Suprapubic skin (tissue), 4 donors: Measurements from ENCODE around the gene FBRS. TPM values are rescaled to one million over a fixed set of nuclear protein-coding genes. Genes with fewer than 3 reads are reported as not detected.
"Not testable (repeated sequence)": the region's sequence is repeated elsewhere in the genome, so short reads cannot be mapped to it uniquely, and the experiment has no call there.

Experiments used
- DNase-seq, 2 donors: peaks; one replicate each; pipeline ENCODE4 v3.0.0-alpha.2; 2019; ENCODE audit warnings: low spot score in 2 of 2
- H3K27ac ChIP-seq: fragments of 200-600 bp; sonication (generic); one replicate; pipeline ENCODE4 v1.5.1; 2019
- H3K27me3 ChIP-seq: fragments of 200-600 bp; sonication (generic); one replicate; pipeline ENCODE4 v1.5.1; 2019
- H3K36me3 ChIP-seq: fragments of 200-600 bp; sonication (generic); one replicate; pipeline ENCODE4 v1.5.1; 2019
- H3K4me1 ChIP-seq: fragments of 200-600 bp; sonication (generic); one replicate; pipeline ENCODE4 v1.5.1; 2019
- H3K4me3 ChIP-seq: fragments of 200-600 bp; sonication (generic); one replicate; pipeline ENCODE4 v1.5.1; 2019; ENCODE audit warnings: mild to moderate bottlenecking
- H3K9me3 ChIP-seq: fragments of 200-600 bp; sonication (generic); one replicate; pipeline ENCODE4 v1.5.1; 2019
- EP300 ChIP-seq: sonication (generic); formaldehyde crosslinking; IDR thresholded peaks from one replicate; pipeline ENCODE4 v1.6.1; 2017; ENCODE audit warnings: antibody characterized with exemption
- POLR2A ChIP-seq, 2 donors: fragments of 450-650 bp; IDR thresholded peaks; one replicate each; pipeline ENCODE4 v1.6.1; 2017; ENCODE audit warnings: antibody characterized with exemption in 2 of 2, mild to moderate bottlenecking in 2 of 2, moderate library complexity in 2 of 2
- POLR2AphosphoS5 ChIP-seq, 3 donors: sonication (generic); formaldehyde crosslinking; IDR thresholded peaks; one replicate each; pipeline ENCODE4 v1.6.1; 2017; ENCODE audit warnings: antibody characterized with exemption in 3 of 3
- WGBS: methylation state at CpG from one replicate; pipeline ENCODE4 v1.1.5; 2018; 5-methylcytosine and 5-hydroxymethylcytosine counted together
- total RNA-seq, 4 donors: library from RNA; depleted of rRNA; stranded (reverse); fragments of >200 nt; gene quantifications; one replicate each; pipeline ENCODE4 v1.1.0, GENCODE V29; 2016
- TF ChIP-seq, protein P1 (sequence below), 2 donors: fragments of 200-600 bp in 1 of 2; fragments of 450-650 bp in 1 of 2; sonication (generic) in 1 of 2; IDR thresholded peaks; one replicate each; pipeline ENCODE4 v1.5.1; 2016 to 2019; ENCODE audit warnings: antibody characterized with exemption in 2 of 2, mild to moderate bottlenecking in 1 of 2, moderate library complexity in 1 of 2

Gene FBRS
- total RNA-seq, 4 donors from 2014 or later: 64.5 to 81.3 (median 73.1) TPM

DNA sequence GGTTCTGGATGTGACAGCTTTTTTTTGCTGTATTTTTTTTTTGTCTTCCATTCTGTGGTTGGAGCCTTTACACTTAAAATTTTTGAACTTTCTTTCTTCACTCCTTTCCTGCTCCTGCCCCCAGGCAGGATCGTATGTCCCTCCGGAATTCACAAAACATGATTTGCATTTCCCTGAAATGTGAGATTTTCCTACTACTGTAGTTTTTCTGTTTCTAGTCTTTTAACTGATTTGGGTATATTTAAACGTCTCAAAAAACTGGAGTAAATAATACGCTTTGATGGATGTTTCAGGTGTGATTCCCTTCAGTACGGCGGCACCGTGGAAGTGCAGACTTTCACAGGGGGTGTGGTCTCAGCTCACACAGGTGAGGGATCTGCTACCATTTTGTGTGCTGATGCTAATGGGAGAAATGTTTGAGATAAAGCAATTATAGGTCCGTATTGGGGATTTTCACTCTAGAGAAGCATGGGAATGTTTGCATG, 41.4 kb downstream of the FBRS start:
- Histone ChIP-seq H3K4me1 (peaks cover 27% of the 10 kb centered on the region), H3K9me3 (no peaks in the 10 kb centered on the region), H3K27ac (peak overlapping the region; percentile 100), H3K4me3 (peak overlapping the region; percentile 100), H3K36me3 (peaks cover 42% of the 10 kb centered on the region), H3K27me3 (no peaks in the 10 kb centered on the region)
- no peak for DNase-seq
- 26% methylated on average over 8 of the region's 8 CpGs for WGBS
- TF ChIP-seq POLR2A (IDR thresholded peaks at IDR 0.05) (no peak), POLR2AphosphoS5 (IDR thresholded peaks at IDR 0.05) (no peak), EP300 (no peak)
- TF ChIP-seq, protein P1, sequence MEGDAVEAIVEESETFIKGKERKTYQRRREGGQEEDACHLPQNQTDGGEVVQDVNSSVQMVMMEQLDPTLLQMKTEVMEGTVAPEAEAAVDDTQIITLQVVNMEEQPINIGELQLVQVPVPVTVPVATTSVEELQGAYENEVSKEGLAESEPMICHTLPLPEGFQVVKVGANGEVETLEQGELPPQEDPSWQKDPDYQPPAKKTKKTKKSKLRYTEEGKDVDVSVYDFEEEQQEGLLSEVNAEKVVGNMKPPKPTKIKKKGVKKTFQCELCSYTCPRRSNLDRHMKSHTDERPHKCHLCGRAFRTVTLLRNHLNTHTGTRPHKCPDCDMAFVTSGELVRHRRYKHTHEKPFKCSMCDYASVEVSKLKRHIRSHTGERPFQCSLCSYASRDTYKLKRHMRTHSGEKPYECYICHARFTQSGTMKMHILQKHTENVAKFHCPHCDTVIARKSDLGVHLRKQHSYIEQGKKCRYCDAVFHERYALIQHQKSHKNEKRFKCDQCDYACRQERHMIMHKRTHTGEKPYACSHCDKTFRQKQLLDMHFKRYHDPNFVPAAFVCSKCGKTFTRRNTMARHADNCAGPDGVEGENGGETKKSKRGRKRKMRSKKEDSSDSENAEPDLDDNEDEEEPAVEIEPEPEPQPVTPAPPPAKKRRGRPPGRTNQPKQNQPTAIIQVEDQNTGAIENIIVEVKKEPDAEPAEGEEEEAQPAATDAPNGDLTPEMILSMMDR (IDR thresholded peaks at IDR 0.05): no peak

DNA sequence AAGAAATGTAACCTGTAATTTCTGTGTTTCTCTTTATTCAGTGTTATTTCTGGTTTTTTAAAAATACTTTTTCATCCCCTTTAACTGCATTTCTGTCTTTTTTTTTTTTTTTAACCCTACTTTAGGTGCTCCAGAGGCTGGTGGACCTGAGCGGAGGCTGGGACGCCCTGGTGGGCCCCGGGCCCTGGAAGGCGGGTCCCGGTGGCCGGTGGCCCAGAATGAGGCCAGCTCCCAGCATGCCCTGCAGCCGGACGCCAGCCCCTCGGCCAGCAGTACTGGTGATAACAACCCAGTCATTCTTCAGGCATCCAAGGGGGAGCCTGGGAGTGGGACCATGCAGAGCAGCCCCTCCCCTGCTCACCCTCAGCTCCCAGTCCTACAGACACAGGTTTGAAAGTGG, 42.3 kb downstream of the FBRS start:
- Histone ChIP-seq H3K9me3 (no peaks in the 10 kb centered on the region), H3K36me3 (peaks cover 51% of the 10 kb centered on the region), H3K27ac (no peak overlapping the region), H3K4me1 (peaks cover 27% of the 10 kb centered on the region), H3K27me3 (no peaks in the 10 kb centered on the region), H3K4me3 (no peak overlapping the region)
- 59% methylated on average over 9 of the region's 9 CpGs for WGBS
- DNase-seq: no peak
- no peak for TF ChIP-seq POLR2A (IDR thresholded peaks at IDR 0.05)
- no peak for TF ChIP-seq POLR2AphosphoS5 (IDR thresholded peaks at IDR 0.05)
- no peak for TF ChIP-seq EP300

DNA sequence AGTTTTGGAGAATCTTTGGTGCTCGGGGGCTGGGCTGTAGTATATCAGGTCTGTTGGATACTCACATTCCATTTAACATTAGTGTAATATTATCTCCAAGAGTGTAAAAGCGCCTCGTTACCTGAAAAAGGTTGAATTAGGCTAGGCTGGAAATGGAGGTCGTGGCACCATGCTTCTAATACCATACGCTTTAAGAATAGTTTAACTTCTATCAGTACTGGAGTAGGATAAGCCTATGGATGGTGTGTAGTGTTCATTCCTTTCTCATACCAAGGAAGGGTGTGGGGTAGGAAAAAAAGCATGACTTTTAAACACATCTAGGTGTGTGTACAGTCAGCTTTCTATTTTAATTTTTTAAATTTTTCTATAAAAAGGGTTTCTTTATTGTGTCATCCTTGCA, 42.7 kb downstream of the FBRS start:
- Histone ChIP-seq H3K4me3 (no peak overlapping the region), H3K36me3 (peaks cover 56% of the 10 kb centered on the region), H3K4me1 (peaks cover 27% of the 10 kb centered on the region), H3K9me3 (no peaks in the 10 kb centered on the region), H3K27ac (no peak overlapping the region), H3K27me3 (no peaks in the 10 kb centered on the region)
- WGBS: 91% methylated on average over 5 of the region's 5 CpGs
- TF ChIP-seq POLR2AphosphoS5 (IDR thresholded peaks at IDR 0.05): no peak
- no peak for DNase-seq

DNA sequence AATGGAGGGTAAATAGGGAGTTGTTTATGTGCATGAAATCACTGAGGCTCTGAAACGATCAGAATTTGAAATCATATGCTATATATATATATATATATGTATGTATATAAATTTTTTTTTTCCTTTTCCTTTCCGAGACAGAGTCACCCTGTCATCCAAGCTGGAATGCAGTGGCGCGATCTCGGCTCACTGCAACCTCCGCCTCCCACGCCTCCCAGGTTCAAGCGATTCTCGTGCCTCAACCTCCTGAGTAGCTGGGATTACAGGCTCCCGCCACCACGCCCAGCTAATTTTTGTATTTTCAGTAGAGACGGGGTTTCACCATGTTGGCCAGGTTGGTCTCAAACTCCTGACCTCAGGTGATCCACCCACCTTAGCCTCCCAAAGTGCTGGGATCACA, 44.8 kb downstream of the FBRS start:
- not testable (repeated sequence) for H3K27ac ChIP-seq, H3K27me3 ChIP-seq, DNase-seq, H3K4me3 ChIP-seq, H3K9me3 ChIP-seq
- Histone ChIP-seq H3K36me3 (peaks cover 77% of the 10 kb centered on the region), H3K4me1 (peaks cover 21% of the 10 kb centered on the region)
- WGBS: 93% methylated on average over 12 of the region's 12 CpGs

DNA sequence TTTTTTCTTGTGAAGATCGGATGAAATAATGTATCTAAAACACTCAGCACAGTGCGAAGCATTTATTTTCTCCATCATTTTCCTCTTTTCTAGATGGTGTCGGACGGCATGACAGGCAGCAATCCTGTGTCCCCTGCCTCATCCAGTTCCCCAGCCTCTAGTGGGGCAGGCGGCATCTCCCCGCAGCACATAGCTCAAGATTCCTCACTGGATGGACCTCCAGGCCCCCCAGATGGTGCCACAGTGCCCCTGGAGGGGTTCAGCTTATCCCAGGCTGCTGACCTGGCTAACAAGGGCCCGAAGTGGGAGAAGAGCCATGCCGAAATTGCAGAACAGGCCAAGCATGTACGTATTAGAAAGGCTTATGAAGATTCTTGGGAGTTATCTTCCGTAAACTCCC, 45.7 kb downstream of the FBRS start:
- Histone ChIP-seq H3K27me3 (no peaks in the 10 kb centered on the region), H3K4me3 (no peak overlapping the region), H3K36me3 (peaks cover 86% of the 10 kb centered on the region), H3K9me3 (no peaks in the 10 kb centered on the region), H3K27ac (no peak overlapping the region), H3K4me1 (peaks cover 20% of the 10 kb centered on the region)
- WGBS: 93% methylated on average over 10 of the region's 10 CpGs
- no peak for TF ChIP-seq POLR2A (IDR thresholded peaks at IDR 0.05)
- no peak for TF ChIP-seq EP300
- TF ChIP-seq, protein P1 (IDR thresholded peaks at IDR 0.05): no peak
- no peak for TF ChIP-seq POLR2AphosphoS5 (IDR thresholded peaks at IDR 0.05)
- DNase-seq: no peak

DNA sequence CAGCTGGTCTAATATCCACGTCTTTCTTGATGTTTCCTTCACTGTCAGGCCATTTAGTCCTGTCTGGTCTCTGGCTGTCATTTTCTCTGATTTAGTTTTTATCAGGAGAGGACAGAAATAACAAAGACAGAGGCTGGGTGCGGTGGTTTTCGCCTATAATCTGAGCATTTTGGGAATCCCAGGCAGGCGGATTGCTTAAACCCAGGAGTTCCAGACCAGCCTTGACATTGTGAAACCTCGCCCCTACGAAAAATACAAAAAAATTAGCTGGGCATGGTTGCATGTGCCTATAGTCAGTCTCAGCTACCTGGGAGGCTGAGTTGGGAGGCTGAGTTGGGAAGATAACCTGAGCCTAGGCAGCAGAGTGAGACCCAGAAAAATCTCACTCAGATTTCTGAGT, 47.8 kb downstream of the FBRS start:
- H3K27ac ChIP-seq: no peak overlapping the region
- WGBS: 94% methylated on average over 6 of the region's 6 CpGs
- TF ChIP-seq POLR2AphosphoS5 (IDR thresholded peaks at IDR 0.05) (no peak), EP300 (no peak), POLR2A (IDR thresholded peaks at IDR 0.05) (no peak)
- TF ChIP-seq, protein P1 (IDR thresholded peaks at IDR 0.05): no peak
- H3K9me3 ChIP-seq: no peaks in the 10 kb centered on the region
- no peaks in the 10 kb centered on the region for H3K27me3 ChIP-seq
- H3K4me3 ChIP-seq: no peak overlapping the region
- H3K4me1 ChIP-seq: peaks cover under 1% of the 10 kb centered on the region
- DNase-seq: no peak
- peaks cover 100% of the 10 kb centered on the region for H3K36me3 ChIP-seq

DNA sequence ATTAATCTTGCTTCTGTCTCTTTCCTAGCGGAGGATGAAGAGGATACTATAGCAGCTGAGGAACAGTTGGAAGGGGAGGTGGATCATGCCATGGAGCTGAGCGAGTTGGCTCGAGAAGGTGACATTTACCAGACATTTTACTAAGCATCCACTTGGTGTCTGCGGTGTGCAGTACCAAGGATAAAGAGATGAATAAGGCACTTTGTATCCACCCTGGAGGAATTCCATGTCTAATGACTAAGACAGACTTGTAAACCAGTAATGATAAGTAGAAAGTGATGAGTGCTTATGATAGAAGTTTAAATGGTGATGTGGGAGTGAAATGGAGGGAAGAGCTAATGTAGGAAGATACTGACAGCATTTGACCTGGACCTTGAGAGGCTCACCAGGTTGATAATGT, 52.7 kb downstream of the FBRS start:
- no peaks in the 10 kb centered on the region for H3K27me3 ChIP-seq
- no peaks in the 10 kb centered on the region for H3K9me3 ChIP-seq
- 93% methylated on average over 4 of the region's 4 CpGs for WGBS
- H3K4me1 ChIP-seq: no peaks in the 10 kb centered on the region
- no peak for DNase-seq
- TF ChIP-seq POLR2AphosphoS5 (IDR thresholded peaks at IDR 0.05) (no peak), POLR2A (IDR thresholded peaks at IDR 0.05) (no peak), EP300 (no peak)
- TF ChIP-seq, protein P1 (IDR thresholded peaks at IDR 0.05): no peak
- H3K4me3 ChIP-seq: no peak overlapping the region
- no peak overlapping the region for H3K27ac ChIP-seq
- peaks cover 99% of the 10 kb centered on the region for H3K36me3 ChIP-seq
